Measurements from ENCODE around the gene CACNA1H. TPM values are rescaled to one million over a fixed set of nuclear protein-coding genes. Genes with fewer than 3 reads are reported as not detected.

The CACNA1H gene
- total RNA-seq, 1 experiment from 2014 or later, result 24.3 TPM

DNA sequence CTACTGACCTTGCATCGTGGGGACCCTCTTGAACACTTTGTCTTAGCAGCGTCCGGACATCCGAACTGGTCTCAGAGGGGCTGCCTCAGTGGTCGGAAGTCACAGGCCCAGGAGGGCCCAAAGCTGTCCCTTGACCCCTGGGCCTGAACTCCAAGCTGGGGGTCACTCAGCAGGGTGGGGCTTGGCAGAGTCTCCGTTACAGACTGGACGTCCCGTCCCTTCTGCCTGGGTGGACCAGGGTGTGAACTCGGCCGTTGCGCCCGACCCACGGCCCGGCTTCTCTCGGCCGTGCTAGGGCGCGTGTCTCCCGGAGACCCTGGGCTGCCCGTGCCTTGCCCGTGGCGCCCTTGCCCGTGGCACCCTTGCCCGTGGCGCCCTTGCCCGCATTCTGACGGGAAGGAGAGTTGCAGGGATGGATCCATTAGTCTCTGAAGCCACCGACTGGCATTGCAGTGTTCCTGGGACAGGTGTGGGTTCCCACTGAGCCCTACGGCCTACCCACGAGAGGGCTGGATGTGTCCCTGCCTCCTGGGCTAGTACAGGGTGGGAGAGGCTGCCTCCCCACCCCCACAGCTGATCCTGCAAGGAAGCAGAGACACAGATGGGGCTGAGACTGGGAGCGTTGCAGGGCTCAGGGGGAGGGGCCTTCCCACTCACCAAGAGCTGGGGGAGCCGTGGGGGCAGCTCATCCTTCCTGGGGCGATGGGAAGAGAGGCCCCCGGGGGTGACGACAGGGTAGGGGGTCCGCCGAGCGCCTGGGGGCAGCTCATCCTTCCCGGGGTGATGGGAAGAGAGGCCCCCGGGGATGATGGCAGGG is 4.9 kb downstream of the CACNA1H start:
- ChIA-PET CTCF (no interaction called here), RAD21 (ENCODE audit: low non-redundant PET in 1 of 2, low total read pairs in 2 of 2, uncharacterized antibody in 2 of 2, unreplicated experiment in 2 of 2) (no interaction called here), POLR2A (no interaction called here)
- DNase-seq (ENCODE audit: low read depth, low spot score) (no peak), ATAC-seq (no peak)
- no peaks in the 10 kb centered on the region for H4K20me1 ChIP-seq (ENCODE audit: insufficient read depth)
- TF ChIP-seq, protein P1, sequence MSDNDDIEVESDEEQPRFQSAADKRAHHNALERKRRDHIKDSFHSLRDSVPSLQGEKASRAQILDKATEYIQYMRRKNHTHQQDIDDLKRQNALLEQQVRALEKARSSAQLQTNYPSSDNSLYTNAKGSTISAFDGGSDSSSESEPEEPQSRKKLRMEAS (IDR thresholded peaks at IDR 0.05), result no peak
- TF ChIP-seq POLR2AphosphoS5 (IDR thresholded peaks at IDR 0.05; ENCODE audit: low read depth, low read length), result no peak
- TF ChIP-seq ZFX (IDR thresholded peaks at IDR 0.05), result no peak
- TF ChIP-seq CBX3 (IDR thresholded peaks at IDR 0.05; ENCODE audit: low read depth), result no peak
- no peak for TF ChIP-seq ELF1 (IDR thresholded peaks at IDR 0.05; ENCODE audit: borderline replicate concordance, low read depth)
- no peak for TF ChIP-seq SRF (IDR thresholded peaks at IDR 0.05; ENCODE audit: low read depth)
- no peak for TF ChIP-seq FOSL1 (IDR thresholded peaks at IDR 0.05; ENCODE audit: low read depth)
- no peak for TF ChIP-seq SIN3A (IDR thresholded peaks at IDR 0.05; ENCODE audit: low read depth)
- TF ChIP-seq RAD21 (IDR thresholded peaks at IDR 0.05; ENCODE audit: low read depth), result no peak
- TF ChIP-seq EZH2 (IDR thresholded peaks at IDR 0.05), result no peak
- no TSS peak for BruUV-seq (replicated peaks)
- no peak overlapping the region for H2AFZ ChIP-seq (ENCODE audit: low read depth, low read length, poor library complexity, severe bottlenecking)
- no peak overlapping the region for H3K4me2 ChIP-seq (ENCODE audit: low read length)
- peaks cover 4% of the 10 kb centered on the region; the same call in 1 of the 2 replicates for H3K79me2 ChIP-seq (ENCODE audit: insufficient read depth, low read length)
- peaks cover 0 to 4% of the 10 kb centered on the region in 2 experiments; a peak in 1 of 4 replicates for H3K4me1 ChIP-seq (ENCODE audit: control insufficient read depth in 1 of 2, insufficient read depth in 2 of 2, low read length in 2 of 2)
- intact Hi-C loops (cut with micrococcal nuclease), result no loop called here
- no peaks in the 10 kb centered on the region for H3K9me3 ChIP-seq (ENCODE audit: control insufficient read depth in 1 of 2, insufficient read depth in 1 of 2, low read depth in 1 of 2, low read length in 2 of 2)
- no peaks in the 10 kb centered on the region for H3K36me3 ChIP-seq (ENCODE audit: control insufficient read depth in 1 of 2, insufficient read depth in 2 of 2, low read length in 2 of 2)
- H3K27me3 ChIP-seq (ENCODE audit: insufficient read depth, low read length), result no peaks in the 10 kb centered on the region
- H3K9ac ChIP-seq (ENCODE audit: low read length), result no peak overlapping the region
- H3K27ac ChIP-seq (ENCODE audit: low read depth, low read length), result no peak overlapping the region
- H3K4me3 ChIP-seq (replicated peaks in 1 of 2; ENCODE audit: low read depth in 1 of 2, low read length in 2 of 2), result no peak overlapping the region
- H3K9me2 ChIP-seq (ENCODE audit: insufficient read depth), result no peaks in the 10 kb centered on the region
